ENCODE results near the gene OAS2. TPM values are rescaled to one million over a fixed set of nuclear protein-coding genes. Genes with fewer than 3 reads are reported as not detected.
A peak's percentile ranks its signal among the peaks of the same experiment; 100 is the strongest.

OAS2 gene
- polyA plus RNA-seq, 2 of the 4 experiments (the other 2 are of a cell fraction) = 0.05 to 0.19 TPM

DNA sequence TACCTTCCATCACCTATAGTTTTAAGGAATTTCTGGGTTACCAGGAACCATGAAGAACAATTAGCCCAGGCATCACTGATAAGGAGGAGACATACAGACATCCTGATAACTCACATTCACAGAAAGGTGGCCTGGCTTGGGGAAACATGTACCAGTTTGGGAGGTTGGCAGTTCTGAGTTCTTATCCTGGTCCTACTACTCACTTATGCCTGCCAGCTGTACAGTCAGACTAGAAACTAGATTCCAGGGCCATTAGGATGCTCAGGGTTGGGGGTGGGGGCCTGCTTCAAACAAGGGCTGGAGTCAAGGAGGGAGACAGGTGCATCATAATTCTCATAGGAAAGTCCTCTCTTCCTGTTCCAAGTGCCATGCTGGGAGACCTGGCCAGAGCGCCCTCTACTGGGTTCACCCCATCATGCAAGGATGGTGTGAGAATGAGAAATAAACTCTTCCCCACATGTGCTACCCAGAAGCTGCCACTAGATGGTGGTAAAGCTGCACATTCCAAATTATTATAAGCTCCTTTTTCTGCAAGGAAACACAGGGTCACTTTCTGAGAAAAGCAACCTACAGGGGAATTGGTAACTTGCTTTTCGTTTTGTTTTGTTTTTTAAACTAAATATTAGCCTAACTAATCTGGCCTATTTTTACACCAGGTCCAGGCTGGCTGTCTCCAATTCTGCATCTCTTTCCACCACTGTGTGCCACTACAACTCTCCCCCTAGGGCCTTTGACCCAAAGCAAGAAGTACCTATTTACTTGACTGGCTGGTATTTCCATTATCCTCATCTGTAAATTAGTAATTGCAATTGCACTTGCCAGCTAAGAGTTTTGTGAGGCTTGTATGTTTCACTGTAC, 14.5 kb downstream of the OAS2 start (continued):
- TF ChIP-seq RAD21 (conservative IDR thresholded peaks at IDR 0.05 in 1 of 2, IDR thresholded peaks at IDR 0.05 in 1 of 2) = peak; percentile 81 to 92
- TF ChIP-seq, protein P1, sequence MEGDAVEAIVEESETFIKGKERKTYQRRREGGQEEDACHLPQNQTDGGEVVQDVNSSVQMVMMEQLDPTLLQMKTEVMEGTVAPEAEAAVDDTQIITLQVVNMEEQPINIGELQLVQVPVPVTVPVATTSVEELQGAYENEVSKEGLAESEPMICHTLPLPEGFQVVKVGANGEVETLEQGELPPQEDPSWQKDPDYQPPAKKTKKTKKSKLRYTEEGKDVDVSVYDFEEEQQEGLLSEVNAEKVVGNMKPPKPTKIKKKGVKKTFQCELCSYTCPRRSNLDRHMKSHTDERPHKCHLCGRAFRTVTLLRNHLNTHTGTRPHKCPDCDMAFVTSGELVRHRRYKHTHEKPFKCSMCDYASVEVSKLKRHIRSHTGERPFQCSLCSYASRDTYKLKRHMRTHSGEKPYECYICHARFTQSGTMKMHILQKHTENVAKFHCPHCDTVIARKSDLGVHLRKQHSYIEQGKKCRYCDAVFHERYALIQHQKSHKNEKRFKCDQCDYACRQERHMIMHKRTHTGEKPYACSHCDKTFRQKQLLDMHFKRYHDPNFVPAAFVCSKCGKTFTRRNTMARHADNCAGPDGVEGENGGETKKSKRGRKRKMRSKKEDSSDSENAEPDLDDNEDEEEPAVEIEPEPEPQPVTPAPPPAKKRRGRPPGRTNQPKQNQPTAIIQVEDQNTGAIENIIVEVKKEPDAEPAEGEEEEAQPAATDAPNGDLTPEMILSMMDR (IDR thresholded peaks at IDR 0.05) = peak; percentile 81
- TF ChIP-seq, protein P2, sequence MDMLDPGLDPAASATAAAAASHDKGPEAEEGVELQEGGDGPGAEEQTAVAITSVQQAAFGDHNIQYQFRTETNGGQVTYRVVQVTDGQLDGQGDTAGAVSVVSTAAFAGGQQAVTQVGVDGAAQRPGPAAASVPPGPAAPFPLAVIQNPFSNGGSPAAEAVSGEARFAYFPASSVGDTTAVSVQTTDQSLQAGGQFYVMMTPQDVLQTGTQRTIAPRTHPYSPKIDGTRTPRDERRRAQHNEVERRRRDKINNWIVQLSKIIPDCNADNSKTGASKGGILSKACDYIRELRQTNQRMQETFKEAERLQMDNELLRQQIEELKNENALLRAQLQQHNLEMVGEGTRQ (IDR thresholded peaks at IDR 0.05) = no peak
- TF ChIP-seq RCOR1 (IDR thresholded peaks at IDR 0.05; ENCODE audit: low read depth, low read length) = no peak
- TF ChIP-seq CBX8 (IDR thresholded peaks at IDR 0.05) = no peak
- no peak for TF ChIP-seq SREBF2 (IDR thresholded peaks at IDR 0.05)
- no peak for TF ChIP-seq NFE2L2 (conservative IDR thresholded peaks at IDR 0.05; ENCODE audit: low read length)

DNA sequence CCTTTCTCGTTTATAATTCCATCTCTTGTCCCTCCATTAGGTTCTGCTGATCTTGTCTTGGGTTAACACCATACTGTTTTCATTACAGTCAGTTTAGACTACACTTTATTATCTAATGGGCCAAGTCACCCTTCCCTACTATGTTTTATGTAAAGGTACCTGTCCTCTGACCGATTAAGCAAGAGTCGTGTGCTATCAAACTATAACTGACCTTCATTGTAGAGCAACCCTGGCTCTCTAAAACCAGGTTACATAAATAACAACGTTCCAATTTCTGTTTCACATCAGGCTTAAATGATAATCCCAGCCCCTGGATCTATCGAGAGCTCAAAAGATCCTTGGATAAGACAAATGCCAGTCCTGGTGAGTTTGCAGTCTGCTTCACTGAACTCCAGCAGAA, 16.7 kb downstream of the OAS2 start:
- ATAC-seq (no peak), FAIRE-seq (no peak)
- CTCF ChIA-PET = interaction anchor here (1.1 to 3.5 kb wide), 5 partner anchors 12 to 158 kb away, joined by 3 to 33 read pairs (median 6); no protein-coding TSS in a partner anchor

DNA sequence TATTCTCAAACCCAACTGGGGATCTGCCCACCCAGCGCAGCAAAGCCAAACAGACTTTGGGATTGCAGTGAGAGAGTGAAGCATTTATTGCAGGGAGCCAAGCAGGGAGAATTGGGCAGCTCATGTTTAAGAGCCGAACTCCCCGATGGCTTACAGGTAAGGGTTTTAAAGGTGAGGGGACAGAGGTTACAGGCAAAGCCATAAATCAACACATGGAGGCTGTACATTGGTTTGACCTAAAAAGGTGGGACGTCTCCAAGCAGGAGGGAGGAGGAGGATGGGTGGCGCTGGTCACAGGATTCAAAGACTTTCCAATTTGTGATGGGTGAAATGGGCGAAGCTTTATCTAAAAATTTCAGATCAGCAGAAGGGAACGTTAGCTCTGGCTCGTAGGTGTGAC, 18.2 kb downstream of the OAS2 start:
- ChIA-PET POLR2A (interaction anchor here (0.6 kb wide), 1 partner anchor 22 kb away, joined by 3 read pairs; no protein-coding TSS in a partner anchor), CTCF (interaction anchor here (1.3 kb wide), 1 partner anchor 11 kb away, joined by 3 read pairs; no protein-coding TSS in a partner anchor)
- no peak for TF ChIP-seq ZSCAN20 (CRISPR knock-in tag; IDR thresholded peaks at IDR 0.05)
- TF ChIP-seq RARB (CRISPR knock-in tag; IDR thresholded peaks at IDR 0.05) = no peak
- TF ChIP-seq HDAC2 (IDR thresholded peaks at IDR 0.05) = no peak
- no peak for TF ChIP-seq CBX2 (IDR thresholded peaks at IDR 0.05; ENCODE audit: borderline replicate concordance, low read depth)
- no peak for TF ChIP-seq HMGXB4 (CRISPR knock-in tag; IDR thresholded peaks at IDR 0.05; ENCODE audit: borderline replicate concordance)
- no peak for TF ChIP-seq BHLHE40 (IDR thresholded peaks at IDR 0.05; ENCODE audit: low read depth, low read length)
- Histone ChIP-seq H3K4me3 (no peak overlapping the region), H3K9me3 (peaks cover 6% of the 10 kb centered on the region), H3K4me2 (no peak overlapping the region), H3K4me1 (no peaks in the 10 kb centered on the region), H3K27ac (no peak overlapping the region)
- FAIRE-seq (no peak), DNase-seq (ENCODE audit: low read depth in 1 of 2, low spot score in 1 of 2) (no peak), ATAC-seq (no peak)
- 36% methylated on average over 8 of the region's 8 CpGs for WGBS (ENCODE audit: missing lambda C conversion rate)

More for the DNA sequence above, 16.7 kb downstream of the OAS2 start:
- 37% methylated on average over 5 of the region's 5 CpGs for whole genome bisulfite sequencing (ENCODE audit: missing lambda C conversion rate)
- no peaks in the 10 kb centered on the region for H3K4me1 ChIP-seq
- H3K27ac ChIP-seq = no peak overlapping the region
- no peak overlapping the region for H3K4me2 ChIP-seq
- peaks cover 6% of the 10 kb centered on the region for H3K9me3 ChIP-seq
- no peak overlapping the region for H3K4me3 ChIP-seq
- no peak for DNase-seq (ENCODE audit: low read depth in 1 of 2, low spot score in 1 of 2)
- POLR2A ChIA-PET = no interaction called here
- TF ChIP-seq RFX5 (IDR thresholded peaks at IDR 0.05) (no peak), POLR2AphosphoS2 (conservative IDR thresholded peaks at IDR 0.05; ENCODE audit: low read length) (no peak), NPAS2 (CRISPR knock-in tag; IDR thresholded peaks at IDR 0.05; ENCODE audit: borderline replicate concordance) (no peak)

Data from A549 (cell line).